ENCODE results near the gene MYO16. TPM values are rescaled to one million over a fixed set of nuclear protein-coding genes. Genes with fewer than 3 reads are reported as not detected.

MYO16 gene
- total and polyA plus RNA-seq, 2 experiments from 2014 or later, result 0.02 to 0.15 TPM

GRCh38 chr13:109074436-109074835 is 445.0 kb downstream of the MYO16 start:
- no peak for DNase-seq (ENCODE audit: low read depth in 1 of 2, low spot score in 1 of 2)
- no peaks in the 10 kb centered on the region for H3K36me3 ChIP-seq
- no peak for TF ChIP-seq CTCF (IDR thresholded peaks at IDR 0.05; ENCODE audit: low read depth, low read length)

GRCh38 chr13:109074853-109075252 is 445.4 kb downstream of the MYO16 start:
- no peak overlapping the region for H3K27ac ChIP-seq
- DNase-seq (ENCODE audit: low read depth in 1 of 2, low spot score in 1 of 2), result no peak
- H3K36me3 ChIP-seq, result no peaks in the 10 kb centered on the region
- H3K27me3 ChIP-seq, result no peaks in the 10 kb centered on the region
- H3K4me3 ChIP-seq, result no peak overlapping the region
- H3K4me1 ChIP-seq (ENCODE audit: low read depth), result no peaks in the 10 kb centered on the region
- no peak for TF ChIP-seq CTCF (IDR thresholded peaks at IDR 0.05; ENCODE audit: low read depth, low read length)
- no peaks in the 10 kb centered on the region for H3K9me3 ChIP-seq (ENCODE audit: low read depth)

More at GRCh38 chr13:109074436-109074835, 445.0 kb downstream of the MYO16 start:
- Histone ChIP-seq H3K4me3 (no peak overlapping the region), H3K27ac (no peak overlapping the region), H3K27me3 (no peaks in the 10 kb centered on the region), H3K9me3 (ENCODE audit: low read depth) (no peaks in the 10 kb centered on the region), H3K4me1 (ENCODE audit: low read depth) (no peaks in the 10 kb centered on the region)

- DNase-seq (ENCODE audit: low read depth in 1 of 2, low spot score in 1 of 2), result peak in 1 of 2 donors; percentile 1
These were observed 458.7 kb downstream of the MYO16 start for GRCh38 chr13:109087916-109088623.

GRCh38 chr13:109088624-109088917 is 459.2 kb downstream of the MYO16 start:
- no peak for DNase-seq (ENCODE audit: low read depth in 1 of 2, low spot score in 1 of 2)
- no peak for TF ChIP-seq CTCF (IDR thresholded peaks at IDR 0.05; ENCODE audit: low read depth, low read length)
- H3K4me1 ChIP-seq (ENCODE audit: low read depth), result no peaks in the 10 kb centered on the region
- no peak overlapping the region for H3K4me3 ChIP-seq
- H3K27me3 ChIP-seq, result no peaks in the 10 kb centered on the region
- H3K9me3 ChIP-seq (ENCODE audit: low read depth), result no peaks in the 10 kb centered on the region
- no peaks in the 10 kb centered on the region for H3K36me3 ChIP-seq
- H3K27ac ChIP-seq, result no peak overlapping the region

More at GRCh38 chr13:109087916-109088623, 458.7 kb downstream of the MYO16 start:
- Histone ChIP-seq H3K27me3 (no peaks in the 10 kb centered on the region), H3K27ac (no peak overlapping the region), H3K4me3 (no peak overlapping the region), H3K36me3 (no peaks in the 10 kb centered on the region), H3K4me1 (ENCODE audit: low read depth) (no peaks in the 10 kb centered on the region), H3K9me3 (ENCODE audit: low read depth) (no peaks in the 10 kb centered on the region)
- no peak for TF ChIP-seq CTCF (IDR thresholded peaks at IDR 0.05; ENCODE audit: low read depth, low read length)

GRCh38 chr13:109090796-109091195 is 461.4 kb downstream of the MYO16 start:
- DNase-seq (ENCODE audit: low read depth in 1 of 2, low spot score in 1 of 2), result no peak
- Histone ChIP-seq H3K9me3 (ENCODE audit: low read depth) (no peaks in the 10 kb centered on the region), H3K36me3 (no peaks in the 10 kb centered on the region), H3K4me3 (no peak overlapping the region), H3K27ac (no peak overlapping the region), H3K4me1 (ENCODE audit: low read depth) (no peaks in the 10 kb centered on the region), H3K27me3 (no peaks in the 10 kb centered on the region)
- TF ChIP-seq CTCF (IDR thresholded peaks at IDR 0.05; ENCODE audit: low read depth, low read length), result no peak
